Fibroblast of the conjunctiva (primary cell): ENCODE measurements around the gene E4F1.
"Not testable (repeated sequence)": the region's sequence is repeated elsewhere in the genome, so short reads cannot be mapped to it uniquely, and the experiment has no call there.

Experiments
- DNase-seq: peaks from one replicate; pipeline ENCODE4 v3.0.0-alpha.2; 2010; ENCODE audit warnings: low read depth

The E4F1 gene

DNA sequence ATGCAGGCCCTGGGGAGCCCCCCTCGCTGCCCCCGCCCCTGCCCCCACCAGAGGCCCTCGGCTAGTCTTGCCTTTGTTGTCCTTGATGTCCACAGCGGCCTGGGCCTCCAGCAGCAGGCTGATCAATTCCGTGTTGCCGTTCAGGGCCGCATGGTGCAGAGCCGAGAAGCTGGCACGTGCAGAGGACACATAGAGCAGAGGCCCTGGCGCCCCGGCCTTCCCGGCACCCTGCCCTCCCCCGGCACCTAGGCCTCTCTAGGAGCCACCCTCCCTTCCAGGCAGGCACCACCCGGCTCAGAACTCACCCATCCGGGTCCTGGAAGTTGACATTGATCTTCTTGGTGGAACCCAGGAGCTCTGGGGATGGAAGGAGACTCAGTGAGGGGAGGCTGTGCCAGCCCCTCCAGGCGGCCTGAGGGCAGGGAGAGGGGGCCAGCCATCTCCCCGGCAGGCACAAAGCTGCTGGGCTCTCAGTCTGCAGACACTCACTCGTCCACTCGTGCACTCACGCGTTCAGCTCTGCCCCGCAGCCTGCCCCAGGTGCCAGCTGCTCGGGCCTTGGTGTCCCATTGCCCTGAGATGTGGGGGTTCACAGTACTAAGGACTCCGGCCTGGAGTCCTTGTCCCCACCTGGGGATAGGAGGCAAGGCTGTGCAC is 33.3 kb upstream of the E4F1 start:
- no peak for DNase-seq

DNA sequence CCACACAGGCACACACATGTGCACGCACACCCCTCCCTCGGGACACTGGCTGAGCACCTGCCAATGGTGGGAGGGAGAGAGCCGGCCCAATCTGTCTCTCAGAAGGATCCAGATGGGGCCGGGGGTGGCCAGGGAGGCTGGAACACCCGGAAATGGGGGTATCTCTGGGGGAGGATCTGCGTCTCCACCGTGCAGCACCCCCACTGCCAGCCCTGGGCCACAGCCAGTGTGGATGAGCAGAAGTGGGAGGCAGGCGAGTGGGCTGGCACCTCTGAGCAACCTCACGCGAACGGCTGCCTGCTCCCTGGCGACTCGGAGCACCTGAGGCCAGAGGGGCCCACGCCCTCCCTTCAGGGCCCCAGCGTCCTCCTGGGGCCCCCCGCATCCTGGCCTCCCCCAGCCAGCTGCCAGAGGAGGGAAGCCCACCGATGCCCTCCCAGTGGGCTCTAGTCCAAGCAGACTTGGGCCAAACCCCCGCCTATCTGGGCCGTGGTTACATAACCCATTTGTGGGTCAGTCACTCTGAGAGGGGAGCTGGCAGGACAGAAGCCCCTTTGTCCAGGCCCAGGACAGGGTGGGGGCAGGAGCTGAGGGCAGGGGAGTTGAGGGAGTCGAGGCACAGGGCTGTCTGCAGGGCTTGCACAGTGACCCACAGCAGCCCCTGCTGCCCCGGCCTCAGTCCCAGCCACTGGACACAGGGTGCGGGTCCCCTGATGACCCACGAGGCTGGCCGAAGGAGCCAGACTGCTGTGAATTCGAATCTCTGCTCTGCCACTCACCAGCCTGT is 32.5 kb upstream of the E4F1 start:
- DNase-seq: no peak

DNA sequence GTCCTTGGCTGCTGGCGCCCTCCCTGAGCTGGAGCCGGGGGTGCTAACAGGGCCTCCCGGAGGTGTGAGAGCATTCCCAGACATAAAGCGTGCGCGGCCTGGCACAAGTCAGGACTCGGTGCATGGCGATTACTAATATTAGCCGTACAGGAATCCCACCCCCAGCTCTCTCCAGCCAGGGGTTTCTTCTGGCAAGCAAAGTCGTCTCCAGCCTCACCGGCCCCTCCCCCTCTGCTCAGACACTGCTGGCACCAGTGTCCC is 32.0 kb upstream of the E4F1 start:
- no peak for DNase-seq

DNA sequence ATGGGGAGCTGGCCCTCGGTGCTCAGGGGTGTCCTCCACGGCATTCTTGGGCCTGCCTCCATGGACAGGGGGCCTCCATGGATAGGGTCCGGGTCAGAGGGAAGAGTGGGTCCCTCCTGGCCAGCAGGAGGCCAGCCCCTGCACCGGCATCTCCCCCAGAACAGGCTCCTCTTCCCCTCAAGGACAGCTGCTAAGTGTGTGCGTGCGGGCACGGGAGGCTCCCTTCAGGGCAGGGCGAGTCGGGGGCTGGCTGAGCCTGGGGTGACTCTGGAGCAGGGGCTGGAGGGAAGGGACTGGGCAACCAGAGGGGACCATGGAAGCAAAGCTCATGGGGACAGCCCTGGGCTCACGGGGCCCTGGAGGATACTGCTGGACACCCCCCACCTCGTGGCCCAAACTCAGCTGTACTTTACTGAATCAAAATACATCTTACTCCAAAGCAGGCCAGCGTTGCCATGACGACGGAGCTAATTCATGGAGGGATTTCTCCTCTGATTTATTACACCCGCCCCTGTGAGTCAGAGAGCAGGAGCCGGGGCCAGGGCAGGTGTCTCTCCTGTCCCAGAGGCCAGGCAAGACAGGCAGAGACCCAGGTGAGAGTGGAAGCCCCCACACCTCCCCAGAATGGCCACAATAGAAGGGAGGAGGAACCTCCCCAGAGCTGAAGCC is 29.1 kb upstream of the E4F1 start:
- peak; percentile 12 for DNase-seq

DNA sequence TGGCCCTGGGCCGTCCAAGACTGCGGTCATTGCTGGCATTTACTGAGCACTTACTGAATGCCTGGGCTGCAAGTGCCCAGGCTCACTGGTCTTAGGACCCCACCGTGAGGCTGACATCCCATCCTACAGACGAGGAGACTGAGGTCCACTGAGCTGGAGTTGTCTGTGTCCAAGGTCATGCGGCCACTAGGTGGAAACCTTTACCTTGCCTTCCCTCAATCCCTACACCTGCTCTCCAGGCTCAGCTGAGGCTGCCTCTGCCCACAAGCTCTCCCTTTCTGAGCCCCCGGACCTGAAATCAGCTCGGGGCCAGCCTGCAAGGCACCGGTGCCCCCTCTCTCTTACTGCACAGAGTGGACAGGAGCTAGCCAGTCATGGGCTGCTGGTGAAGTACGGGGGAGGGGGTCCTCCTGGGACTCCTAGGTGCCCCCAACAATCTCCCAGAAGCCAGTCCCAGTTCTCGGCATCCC is 28.5 kb upstream of the E4F1 start:
- DNase-seq: peak; percentile 17

DNA sequence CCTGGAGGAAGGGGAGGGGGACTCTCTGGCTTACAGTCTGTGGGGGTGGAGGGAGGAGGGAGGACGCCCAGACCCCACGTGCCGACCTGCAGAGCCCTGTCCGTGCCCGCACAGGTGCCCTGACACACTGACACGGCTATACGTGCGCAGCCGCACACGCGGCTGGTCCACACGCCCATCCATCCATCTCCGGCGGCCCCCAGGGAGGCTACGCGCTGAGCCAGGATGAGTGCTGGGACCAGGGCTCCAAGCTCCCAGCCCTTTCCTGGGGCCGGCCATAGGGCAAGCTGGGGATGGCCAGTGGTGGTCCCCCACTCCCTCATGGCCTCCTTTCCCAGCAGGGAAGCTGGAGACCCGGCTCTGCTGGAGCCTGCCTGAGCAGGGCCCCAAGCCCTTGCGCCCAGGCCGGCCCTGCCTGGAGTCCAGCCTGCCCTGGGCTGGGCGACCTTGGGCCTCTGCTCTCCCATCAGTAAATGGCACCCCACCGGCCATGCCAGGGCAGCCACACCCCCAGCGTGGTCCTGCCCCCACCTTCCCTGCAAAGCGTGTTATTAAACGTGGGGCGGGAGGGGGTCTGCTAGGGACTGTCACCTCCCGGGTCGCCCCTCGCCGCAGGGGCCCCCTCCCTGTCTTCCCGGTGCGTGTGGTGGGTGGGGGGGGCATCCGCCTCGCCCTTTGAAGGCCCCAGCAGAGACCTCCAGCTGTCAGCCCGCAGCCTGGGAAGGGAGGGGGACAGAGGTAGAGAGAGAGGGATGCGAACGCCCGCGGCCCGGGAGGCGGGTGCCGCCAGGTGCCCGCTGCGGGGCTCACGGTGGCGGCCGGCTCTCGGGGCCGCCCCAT is 27.8 kb upstream of the E4F1 start:
- no peak for DNase-seq

DNA sequence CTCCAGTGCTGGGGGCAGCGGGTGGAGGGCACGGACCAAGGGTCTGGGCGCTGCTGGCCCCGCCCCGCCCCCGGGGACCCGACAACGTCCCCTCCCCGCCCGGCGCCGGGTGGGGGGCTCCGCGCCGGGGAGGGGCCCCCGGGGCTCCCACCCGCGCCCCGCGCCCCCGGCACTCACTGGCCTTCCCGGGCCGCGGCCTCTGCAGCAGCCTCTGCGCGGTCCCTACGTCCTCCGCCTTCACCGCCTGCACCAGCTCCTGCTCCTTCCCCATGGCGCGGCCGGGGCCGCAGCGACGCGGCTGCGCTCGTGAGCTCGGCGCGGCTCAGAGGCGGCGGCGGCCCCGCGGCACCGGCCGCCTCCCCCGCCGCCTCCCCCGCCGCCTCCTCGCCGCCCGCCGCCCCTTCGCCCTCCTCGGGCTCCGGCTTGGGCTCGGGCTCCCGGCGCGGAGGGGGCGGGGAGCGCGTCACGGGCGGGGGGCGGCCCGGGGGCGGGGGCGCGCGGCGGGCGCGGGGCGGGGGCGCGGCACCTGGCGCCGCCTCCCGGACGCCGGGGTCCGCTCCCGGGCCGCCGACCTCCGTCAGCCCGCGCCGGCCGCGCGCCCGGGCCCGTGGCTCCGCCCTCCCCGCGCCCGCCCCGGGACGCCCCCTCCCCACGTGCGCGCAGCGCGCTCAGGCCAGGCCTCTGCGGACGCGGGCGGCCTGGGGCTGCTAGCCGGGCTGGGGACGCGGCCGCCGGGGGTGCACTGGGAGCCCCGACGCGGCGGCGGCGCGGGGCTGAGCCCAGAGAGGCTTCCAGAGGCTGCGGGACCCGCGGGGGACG is 27.0 kb upstream of the E4F1 start, which contains the start of gene CASKIN1:
Gene CASKIN1 (minus strand): TSS at position 444 of the 819 bp plus-strand sequence. CDS start 173 bp downstream, at position 271.
- no peak for DNase-seq

DNA sequence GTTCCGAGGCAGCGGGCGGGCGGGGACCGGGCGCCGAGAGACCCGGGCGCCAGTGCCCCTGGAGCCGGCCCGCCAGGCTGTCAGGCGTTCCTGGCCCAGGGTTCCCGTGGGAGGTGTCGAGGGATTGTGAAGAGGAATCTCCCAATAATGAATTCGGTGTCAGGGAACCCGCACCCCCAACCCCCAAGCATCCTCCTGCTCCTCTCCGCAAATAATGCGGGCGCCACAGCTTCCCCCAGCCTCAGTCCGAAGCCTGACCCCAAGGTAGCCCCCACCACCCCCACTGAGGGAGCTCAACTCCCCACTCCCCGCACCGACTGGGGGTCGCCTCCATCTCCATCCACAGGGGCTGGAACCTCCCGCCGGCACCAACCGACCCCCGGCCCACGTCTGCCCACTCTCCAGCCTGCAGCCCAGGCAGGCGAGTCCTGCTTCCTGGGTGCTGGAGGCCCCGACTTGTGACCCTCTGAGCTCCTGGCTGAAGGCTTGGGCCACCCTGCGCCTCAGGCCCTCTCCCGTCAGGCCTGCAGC is 26.3 kb upstream of the E4F1 start:
- DNase-seq: no peak

DNA sequence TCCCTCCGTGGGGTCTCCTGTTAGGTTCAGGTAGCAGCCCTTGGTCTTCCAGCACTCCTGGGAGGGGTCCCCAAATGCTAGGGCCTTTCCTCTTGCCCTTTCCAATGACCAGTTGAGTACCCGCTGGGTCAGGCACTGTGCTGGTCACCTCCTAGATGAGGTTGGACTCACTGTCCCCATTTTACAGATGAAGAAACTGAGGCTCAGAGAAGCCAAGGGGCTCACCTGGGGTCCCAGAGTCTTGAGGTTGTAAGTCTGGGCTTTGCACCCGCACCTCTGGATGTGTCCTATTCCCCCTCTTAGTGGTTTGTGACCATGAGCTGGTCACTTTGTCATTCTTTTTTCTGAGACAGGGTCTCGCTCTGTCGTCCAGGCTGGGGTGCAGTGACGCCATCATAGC is 25.6 kb upstream of the E4F1 start:
- DNase-seq: no peak

DNA sequence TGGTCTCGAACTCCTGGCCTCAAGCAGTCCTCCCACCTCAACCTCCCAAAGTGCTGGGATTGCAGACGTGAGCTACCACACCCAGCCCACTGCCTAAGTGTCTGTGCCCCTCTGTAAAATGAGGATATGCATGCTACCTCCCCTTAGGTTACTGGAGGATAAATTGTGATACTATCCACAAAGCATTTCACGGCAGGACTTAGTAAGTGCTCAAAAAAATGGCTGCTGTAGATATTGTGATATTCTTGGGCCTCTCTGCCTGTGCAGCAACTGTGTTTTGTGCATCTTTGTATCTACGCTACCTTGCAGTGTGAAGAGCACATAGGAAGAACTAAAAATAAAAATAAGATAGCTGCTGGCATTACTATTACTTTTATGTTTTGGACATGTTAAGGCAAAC is 25.1 kb upstream of the E4F1 start:
- no peak for DNase-seq

DNA sequence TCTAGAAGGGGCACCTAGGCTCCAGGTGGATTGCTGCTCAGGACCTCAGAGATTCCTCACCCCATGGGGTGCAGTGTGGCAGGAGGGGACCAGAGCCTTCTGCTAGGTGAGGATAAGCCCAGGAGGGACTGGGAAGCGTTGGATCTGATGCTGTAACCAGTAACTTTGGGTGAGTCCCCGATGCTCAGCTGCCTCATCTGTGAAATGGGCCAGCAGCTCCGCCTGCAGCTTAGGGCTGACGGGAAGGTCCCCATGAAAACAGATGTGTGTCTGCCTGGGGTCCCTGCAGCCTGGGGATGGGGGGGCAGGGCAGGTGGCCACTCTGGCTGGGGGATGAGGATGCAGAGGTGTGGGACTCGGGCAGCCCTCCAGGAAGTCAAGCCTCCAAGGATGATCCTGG is 24.3 kb upstream of the E4F1 start:
- DNase-seq: no peak

DNA sequence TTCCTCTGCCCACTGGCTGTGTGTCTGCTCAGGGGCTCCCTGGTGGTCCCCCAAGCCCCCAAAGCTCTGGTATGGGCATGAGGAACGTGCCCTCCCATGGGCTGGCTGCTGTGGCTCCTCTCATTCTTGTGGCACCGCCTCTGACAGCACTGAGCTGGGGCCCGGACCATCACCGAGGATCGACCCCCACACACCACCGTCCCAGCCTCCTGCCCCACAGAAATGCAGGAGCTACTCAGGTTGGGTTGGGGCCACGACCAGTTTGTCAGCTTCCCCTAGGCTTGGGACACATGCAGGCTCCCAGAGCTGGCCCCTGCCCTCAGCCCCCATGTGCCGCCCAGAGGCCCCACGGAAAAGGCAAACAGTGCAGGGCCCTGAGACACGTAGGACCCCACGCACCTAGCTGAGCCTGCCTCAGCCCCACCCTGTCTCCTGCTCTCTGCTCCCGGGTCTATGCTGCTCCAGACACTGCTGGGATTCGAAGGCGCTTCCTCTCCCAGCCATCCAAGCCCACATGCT is 23.7 kb upstream of the E4F1 start:
- no peak for DNase-seq

DNA sequence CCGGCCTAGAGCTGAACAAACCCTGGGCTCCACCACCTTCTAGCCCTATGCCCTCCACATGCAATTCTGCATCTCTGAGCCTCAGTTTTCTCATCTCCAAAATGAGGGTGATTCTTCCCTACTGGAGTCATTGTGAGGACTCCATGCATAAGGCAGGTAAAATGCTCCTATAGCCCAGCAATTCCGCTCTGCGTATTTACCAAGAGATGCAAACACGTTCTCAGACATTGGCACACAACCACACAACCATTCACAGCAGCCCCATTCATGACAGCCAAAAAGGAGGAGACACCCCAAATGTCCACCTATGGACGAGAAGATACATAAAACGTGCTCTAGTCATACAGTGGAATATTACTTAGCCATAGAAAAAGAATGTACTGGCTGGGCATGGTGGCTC is 23.1 kb upstream of the E4F1 start:
- DNase-seq: no peak

DNA sequence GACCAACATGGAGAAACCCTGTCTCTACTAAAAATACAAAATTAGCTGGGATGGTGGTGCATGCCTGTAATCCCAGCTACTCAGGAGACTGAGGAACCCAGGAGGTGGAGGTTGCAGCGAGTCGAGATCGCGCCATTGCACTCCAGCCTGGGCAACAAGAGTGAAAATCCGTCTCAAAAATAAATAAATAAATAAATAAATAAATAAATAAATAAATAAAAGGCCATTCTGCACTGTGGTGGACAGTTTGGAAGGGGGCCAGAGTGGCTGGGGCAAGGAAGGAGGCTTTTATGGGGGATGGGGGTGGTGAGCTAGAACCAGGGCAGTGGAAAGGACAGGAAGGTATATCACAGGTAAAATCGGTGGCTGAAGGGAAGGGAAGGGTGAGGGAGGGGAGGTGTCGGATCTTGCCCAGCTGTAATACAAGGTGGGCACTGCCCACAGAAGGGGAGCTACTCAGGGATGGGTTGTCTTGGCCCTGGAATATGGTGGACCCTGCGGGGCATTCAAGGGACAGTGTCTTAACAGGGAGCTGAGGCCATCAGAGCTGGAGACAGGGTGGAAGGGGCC is 20.2 kb upstream of the E4F1 start:
- not testable (repeated sequence) for DNase-seq

DNA sequence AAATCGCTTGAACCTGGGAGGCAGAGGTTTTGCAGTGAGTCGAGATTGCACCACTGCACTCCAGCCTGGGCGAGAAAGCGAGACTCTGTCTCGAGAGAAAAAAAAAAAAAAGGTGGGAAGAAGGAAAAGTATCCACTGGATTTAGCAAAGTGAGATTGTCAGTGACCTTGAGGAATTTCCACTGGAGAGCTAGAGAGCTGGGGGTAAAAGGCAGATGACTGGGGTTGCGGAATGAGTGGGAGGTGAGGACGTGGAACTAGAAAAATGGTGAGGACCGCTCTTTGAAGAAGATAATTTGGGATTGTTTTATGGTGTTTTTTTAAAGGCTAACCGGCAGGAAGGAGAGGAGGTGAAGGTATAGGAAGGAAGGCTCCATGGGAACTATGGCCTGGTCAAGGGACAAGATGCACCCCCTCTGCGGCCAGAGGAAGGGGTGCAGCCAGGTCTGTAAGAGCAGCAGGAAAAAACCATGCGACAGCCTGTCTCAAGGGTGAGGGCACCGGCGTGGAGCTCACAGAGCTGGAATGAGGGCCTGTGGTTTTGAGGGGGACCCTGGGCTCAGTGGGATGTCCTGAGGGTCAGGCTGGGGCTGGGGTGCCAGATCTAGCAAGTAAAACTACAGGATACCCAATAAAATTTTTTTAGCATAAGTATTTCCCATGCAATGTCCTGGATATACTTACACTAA is 18.8 kb upstream of the E4F1 start:
- no peak for DNase-seq

DNA sequence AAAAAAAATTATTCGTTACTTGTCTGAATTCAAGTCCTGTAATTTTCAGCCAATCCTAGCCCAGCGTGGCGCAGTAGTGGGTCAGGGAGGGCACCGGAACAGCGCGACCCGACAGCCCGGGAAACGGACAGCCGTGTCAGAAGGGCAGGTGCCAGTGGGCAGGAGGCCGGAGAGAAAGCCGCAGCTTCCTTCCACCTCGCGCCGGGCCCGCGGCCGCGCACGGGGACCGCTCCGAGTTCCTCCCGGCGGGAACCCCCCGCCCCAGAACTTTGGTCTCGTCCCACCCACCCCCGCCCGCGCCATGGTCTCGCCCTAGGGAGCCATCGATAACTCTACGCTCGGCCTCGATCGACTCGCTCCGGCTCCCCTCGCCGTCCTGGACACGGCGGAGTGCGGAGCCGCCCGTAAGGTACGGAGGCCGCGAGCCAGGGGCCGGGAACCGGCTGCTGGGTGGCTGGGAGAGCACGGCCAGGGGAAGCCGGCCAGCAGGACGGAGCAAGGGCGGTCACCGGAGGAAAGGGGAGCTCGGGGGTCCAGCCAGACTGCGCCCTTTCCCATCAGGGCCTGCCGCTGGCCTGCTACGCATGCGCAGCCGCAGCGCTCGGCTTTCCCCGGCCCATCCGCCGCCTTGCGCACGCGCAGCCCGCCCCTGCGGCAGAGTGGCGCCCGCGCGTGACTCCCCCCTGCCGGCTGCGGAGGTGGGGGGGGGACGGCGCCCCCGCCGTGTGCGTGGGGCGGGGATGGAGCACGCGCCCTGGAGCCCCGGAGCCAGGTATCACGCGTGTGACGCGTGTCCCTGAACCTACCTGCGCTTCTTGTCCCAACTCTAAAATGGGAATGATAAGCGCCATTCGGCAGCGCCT is 18.1 kb upstream of the E4F1 start, which contains the start of gene MLST8:
Gene MLST8 (plus strand): TSS at position 351 of the 863 bp plus-strand sequence. CDS start 632 bp downstream, outside the sequence.
- DNase-seq: peak; percentile 63

DNA sequence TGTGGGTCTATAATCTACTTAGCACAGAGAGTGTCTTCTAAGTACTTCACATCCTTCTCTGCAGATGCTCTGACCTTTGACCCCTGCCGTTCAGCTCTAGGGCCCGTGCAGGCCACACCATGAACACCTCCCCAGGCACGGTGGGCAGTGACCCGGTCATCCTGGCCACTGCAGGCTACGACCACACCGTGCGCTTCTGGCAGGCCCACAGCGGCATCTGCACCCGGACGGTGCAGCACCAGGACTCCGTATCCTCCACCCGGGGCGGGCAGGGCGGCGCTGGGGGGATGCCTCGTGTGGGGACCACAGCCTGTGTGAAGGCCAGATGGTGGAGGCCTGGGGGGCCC is 17.5 kb upstream of the E4F1 start:
- DNase-seq: peak; percentile 12

DNA sequence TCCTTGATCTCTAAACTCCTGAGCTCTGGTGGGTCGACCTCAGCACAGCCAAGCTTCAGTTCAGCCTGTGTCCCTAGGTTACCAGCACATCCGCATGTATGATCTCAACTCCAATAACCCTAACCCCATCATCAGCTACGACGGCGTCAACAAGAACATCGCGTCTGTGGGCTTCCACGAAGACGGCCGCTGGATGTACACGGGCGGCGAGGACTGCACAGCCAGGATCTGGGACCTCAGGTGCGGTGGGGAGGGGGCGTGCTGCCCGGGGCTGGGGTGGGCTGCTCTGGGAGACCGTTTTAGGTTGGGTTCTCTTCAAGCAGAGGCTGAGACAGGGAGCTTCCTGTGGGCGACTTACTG is 17.0 kb upstream of the E4F1 start:
- no peak for DNase-seq

DNA sequence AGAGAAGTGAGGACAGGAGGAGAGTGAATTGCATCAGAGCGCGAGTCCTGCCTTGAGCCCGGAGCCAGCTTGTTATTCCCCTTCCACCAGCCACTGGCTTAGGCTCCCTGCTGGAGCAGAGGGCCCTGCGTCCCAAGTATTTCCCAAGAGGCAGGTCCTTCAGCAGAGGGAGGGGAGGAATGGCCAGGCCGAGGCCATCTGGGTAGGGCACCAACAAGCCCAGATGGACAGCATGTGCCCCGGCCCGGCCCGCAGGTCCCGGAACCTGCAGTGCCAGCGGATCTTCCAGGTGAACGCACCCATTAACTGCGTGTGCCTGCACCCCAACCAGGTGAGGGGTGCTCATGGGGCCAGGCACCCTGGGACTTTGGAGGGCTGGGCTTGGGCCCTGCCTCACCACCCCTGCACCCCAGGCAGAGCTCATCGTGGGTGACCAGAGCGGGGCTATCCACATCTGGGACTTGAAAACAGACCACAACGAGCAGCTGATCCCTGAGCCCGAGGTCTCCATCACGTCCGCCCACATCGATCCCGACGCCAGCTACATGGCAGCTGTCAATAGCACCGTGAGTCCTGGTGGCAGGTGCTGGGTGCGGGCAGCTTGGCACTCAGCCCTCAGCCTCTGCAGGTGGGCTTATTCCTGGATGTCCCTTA is 16.5 kb upstream of the E4F1 start:
- DNase-seq: no peak
